H1 (cell line): Measurements from ENCODE around the gene GNG7. TPM values are rescaled to one million over a fixed set of nuclear protein-coding genes. Genes with fewer than 3 reads are reported as not detected.
A peak's percentile ranks its signal among the peaks of the same experiment; 100 is the strongest.

Experiments used
- CTCF ChIA-PET: fragments of 300-600 bp; sonication (Branson Sonifier 250); formaldehyde crosslinking; loops from one replicate; lab custom pipeline; 2021; ENCODE audit not compliant: partially characterized antibody; lab: Charles Lee
- POLR2A ChIA-PET: fragments of 300-600 bp; sonication (Branson Sonifier 250); formaldehyde crosslinking; loops from one replicate; lab custom pipeline; 2021; ENCODE audit warnings: inconsistent platforms; ENCODE audit not compliant: partially characterized antibody; lab: Charles Lee
- DNase-seq, 2 experiments: peaks; one replicate each; pipeline versions ENCODE4 v3.0.0 to v3.0.0-alpha.2; 2010 to 2022; ENCODE audit warnings: low spot score in 2 of 2, low read depth in 1 of 2, mixed read lengths in 1 of 2
- FAIRE-seq: peaks from 2 replicates; lab custom pipeline; 2011; peaks lifted over from hg19 to GRCh38; lab: Jason Lieb, UNC
- H2AFZ ChIP-seq: 2 replicates; pipeline ENCODE4 v1.8.1; 2012; ENCODE audit warnings: low read length, inconsistent platforms
- H2AK5ac ChIP-seq: 2 replicates; pipeline ENCODE4 v1.6.1; 2013; ENCODE audit warnings: low read depth, low read length
- H2BK120ac ChIP-seq: replicated peaks from 2 replicates; pipeline ENCODE3; 2013; ENCODE audit warnings: low read depth, low read length, inconsistent platforms
- H2BK12ac ChIP-seq: 2 replicates; pipeline ENCODE4 v1.6.1; 2013; ENCODE audit warnings: low read depth, low read length
- H2BK15ac ChIP-seq: 2 replicates; pipeline ENCODE4 v1.6.1; 2013; ENCODE audit warnings: low read length
- H2BK20ac ChIP-seq: 2 replicates; pipeline ENCODE4 v1.6.1; 2013; ENCODE audit warnings: low read length
- H2BK5ac ChIP-seq: 2 replicates; pipeline ENCODE4 v1.6.1; 2013; ENCODE audit warnings: low read depth, low read length
- H3K14ac ChIP-seq: 2 replicates; pipeline ENCODE4 v1.6.1; 2013; ENCODE audit warnings: inconsistent platforms; ENCODE audit not compliant: insufficient read length
- H3K18ac ChIP-seq: 2 replicates; pipeline ENCODE4 v1.6.1; 2013; ENCODE audit warnings: low read length; ENCODE audit errors: extremely low read depth
- H3K23ac ChIP-seq: 2 replicates; pipeline ENCODE4 v1.6.1; 2013; ENCODE audit warnings: inconsistent platforms; ENCODE audit not compliant: insufficient read length
- H3K23me2 ChIP-seq: 2 replicates; pipeline ENCODE4 v1.6.1; 2013; ENCODE audit warnings: low read depth, low read length
- H3K27ac ChIP-seq: 2 replicates; pipeline ENCODE4 v1.6.1; 2011; ENCODE audit warnings: low read depth, low read length, inconsistent platforms
- H3K27me3 ChIP-seq, 4 experiments: replicated peaks in 1 of 4; 1 replicate in 1 of 4; 2 replicates in 3 of 4; pipeline versions ENCODE4 v1.6.1 to v1.8.1; 2011 to 2013; ENCODE audit warnings: low read length in 3 of 4, mild to moderate bottlenecking in 3 of 4, inconsistent platforms in 2 of 4, mixed read lengths in 2 of 4, moderate library complexity in 1 of 4; ENCODE audit not compliant: control insufficient read depth in 3 of 4, insufficient read depth in 3 of 4; ENCODE audit errors: extremely low read depth in 1 of 4
- H3K36me3 ChIP-seq, 4 experiments: 2 replicates each; pipeline versions ENCODE4 v1.6.1 to v1.8.1; 2011 to 2013; ENCODE audit warnings: mild to moderate bottlenecking in 4 of 4, low read length in 3 of 4, moderate library complexity in 2 of 4, control low read depth in 1 of 4, inconsistent platforms in 1 of 4; ENCODE audit not compliant: insufficient read depth in 4 of 4, control insufficient read depth in 2 of 4
- H3K4ac ChIP-seq: replicated peaks from 2 replicates; pipeline ENCODE3; 2013; ENCODE audit warnings: low read length, low read depth, mixed read lengths, inconsistent platforms; ENCODE audit not compliant: insufficient read length
- H3K4me1 ChIP-seq, 4 experiments: replicated peaks in 1 of 4; 1 replicate in 1 of 4; 2 replicates in 3 of 4; pipeline versions ENCODE4 v1.6.1 to v1.8.1; 2011 to 2013; ENCODE audit warnings: low read length in 3 of 4, inconsistent platforms in 2 of 4, mixed read lengths in 1 of 4; ENCODE audit not compliant: insufficient read depth in 4 of 4, control insufficient read depth in 3 of 4
- H3K4me2 ChIP-seq, 2 experiments: 2 replicates each; pipeline versions ENCODE4 v1.6.1 to v1.8.1; 2011 to 2013; ENCODE audit warnings: low read depth in 2 of 2, low read length in 2 of 2, control low read depth in 1 of 2, inconsistent platforms in 1 of 2, mild to moderate bottlenecking in 1 of 2; ENCODE audit not compliant: insufficient read depth in 1 of 2
- H3K4me3 ChIP-seq, 4 experiments: fragments of 200-600, 300-600 bp in 1 of 4; sonication (generic), shearing (Covaris generic), sonication (Bioruptor Twin) in 1 of 4; 2 replicates each; pipeline versions ENCODE4 v1.5.1 to v1.8.1; 2011 to 2016; ENCODE audit warnings: low read length in 4 of 4, low read depth in 3 of 4, control low read depth in 2 of 4, inconsistent platforms in 2 of 4, mild to moderate bottlenecking in 2 of 4, mixed read lengths in 1 of 4, moderate library complexity in 1 of 4; ENCODE audit not compliant: insufficient read depth in 2 of 4; ENCODE audit errors: extremely low read depth in 1 of 4
- H3K56ac ChIP-seq: replicated peaks from 2 replicates; pipeline ENCODE3; 2013; ENCODE audit warnings: low read depth, mild to moderate bottlenecking, mixed read lengths, low read length, inconsistent platforms; ENCODE audit not compliant: insufficient read length
- H3K79me1 ChIP-seq: 2 replicates; pipeline ENCODE4 v1.6.1; 2013; ENCODE audit warnings: low read depth, low read length, control low read depth
- H3K79me2 ChIP-seq, 2 experiments: 2 replicates each; pipeline versions ENCODE4 v1.6.1 to v1.8.1; 2012 to 2013; ENCODE audit warnings: low read length in 2 of 2, mild to moderate bottlenecking in 2 of 2, inconsistent platforms in 1 of 2; ENCODE audit not compliant: insufficient read depth in 2 of 2, control insufficient read depth in 1 of 2
- H3K9ac ChIP-seq, 4 experiments: replicated peaks in 1 of 4; 1 replicate in 1 of 4; 2 replicates in 3 of 4; pipeline versions ENCODE4 v1.6.1 to v1.8.1; 2011 to 2013; ENCODE audit warnings: low read depth in 3 of 4, low read length in 3 of 4, control low read depth in 2 of 4, mild to moderate bottlenecking in 2 of 4, moderate library complexity in 2 of 4, inconsistent platforms in 1 of 4; ENCODE audit errors: extremely low read depth in 1 of 4
- H3K9me3 ChIP-seq, 2 experiments: 2 replicates each; pipeline versions ENCODE4 v1.6.1 to v1.8.1; 2012 to 2013; ENCODE audit warnings: mild to moderate bottlenecking in 2 of 2, moderate library complexity in 2 of 2, control low read depth in 1 of 2, inconsistent platforms in 1 of 2, low read depth in 1 of 2, low read length in 1 of 2, mixed read lengths in 1 of 2; ENCODE audit not compliant: insufficient read depth in 2 of 2
- H4K20me1 ChIP-seq, 2 experiments: replicated peaks in 1 of 2; 2 replicates each; pipeline versions ENCODE3 to v1.8.1; 2011 to 2013; ENCODE audit warnings: inconsistent platforms in 2 of 2, low read length in 2 of 2, mild to moderate bottlenecking in 1 of 2; ENCODE audit not compliant: insufficient read depth in 2 of 2, control insufficient read depth in 1 of 2
- H4K5ac ChIP-seq: 2 replicates; pipeline ENCODE4 v1.6.1; 2013; ENCODE audit warnings: low read length, low read depth, mixed read lengths, inconsistent platforms; ENCODE audit not compliant: insufficient read length
- H4K8ac ChIP-seq: 2 replicates; pipeline ENCODE4 v1.8.0; 2013; ENCODE audit warnings: mild to moderate bottlenecking, moderate library complexity, low read length, inconsistent platforms; ENCODE audit not compliant: insufficient read depth; ENCODE audit errors: extremely low read depth
- H4K91ac ChIP-seq: replicated peaks from 2 replicates; pipeline ENCODE3; 2013; ENCODE audit warnings: low read length, mixed read lengths, inconsistent platforms; ENCODE audit not compliant: insufficient read length
- ASH2L ChIP-seq: fragments of 200-600, 300-600 bp; sonication (generic); IDR thresholded peaks from one replicate; pipeline ENCODE4 v1.7.1; 2017; ENCODE audit warnings: low read length
- BCL11A ChIP-seq, 2 experiments: IDR thresholded peaks; one replicate each; pipeline ENCODE4 v1.6.1; 2011; ENCODE audit warnings: low read depth in 2 of 2, low read length in 2 of 2, mild to moderate bottlenecking in 2 of 2
- CBX8 ChIP-seq: fragments of 300-800, 300-1000 bp; sonication (generic); IDR thresholded peaks from 2 replicates; pipeline ENCODE4 v1.7.1; 2016; ENCODE audit warnings: low read depth, low read length, borderline replicate concordance
- CREB1 ChIP-seq: IDR thresholded peaks from 2 replicates; pipeline ENCODE4 v1.6.1; 2012; ENCODE audit warnings: inconsistent platforms
- E2F6 ChIP-seq: IDR thresholded peaks from 2 replicates; pipeline ENCODE4 v1.6.1; 2012; ENCODE audit warnings: inconsistent platforms
- HDAC2 ChIP-seq, 2 experiments: fragments of 300-600 bp in 1 of 2; sonication (generic) in 1 of 2; IDR thresholded peaks; 2 replicates each; pipeline ENCODE4 v1.6.1; 2011 to 2012; ENCODE audit warnings: low read depth in 2 of 2, low read length in 2 of 2, mild to moderate bottlenecking in 2 of 2, moderate library complexity in 2 of 2, borderline replicate concordance in 1 of 2, inconsistent platforms in 1 of 2
- KDM1A ChIP-seq: fragments of 200-600, 300-600 bp; sonication (generic); IDR thresholded peaks from 2 replicates; pipeline ENCODE4 v1.7.1; 2016; ENCODE audit warnings: mild to moderate bottlenecking, low read length, borderline replicate concordance
- MAX ChIP-seq: IDR thresholded peaks from 2 replicates; pipeline ENCODE4 v1.6.1; 2012; ENCODE audit warnings: inconsistent platforms
- NRF1 ChIP-seq: IDR thresholded peaks from 2 replicates; pipeline ENCODE4 v1.6.1; 2011; ENCODE audit warnings: mild to moderate bottlenecking, low read depth, low read length, improper control_type of control experiment
- POLR2A ChIP-seq, 2 experiments: IDR thresholded peaks; 1 replicate in 1 of 2; 2 replicates in 1 of 2; pipeline ENCODE4 v1.6.1; 2011; ENCODE audit warnings: low read depth in 2 of 2, low read length in 2 of 2, mild to moderate bottlenecking in 2 of 2; ENCODE audit errors: control extremely low read depth in 1 of 2
- RXRA ChIP-seq: IDR thresholded peaks from 2 replicates; pipeline ENCODE4 v1.6.1; 2011; ENCODE audit warnings: low read depth, mild to moderate bottlenecking, low read length, moderate library complexity; ENCODE audit not compliant: insufficient read depth
- SP1 ChIP-seq: IDR thresholded peaks from 2 replicates; pipeline ENCODE4 v1.6.1; 2011; ENCODE audit warnings: low read depth, low read length
- TAF1 ChIP-seq: IDR thresholded peaks from 2 replicates; pipeline ENCODE4 v1.6.1; 2011; ENCODE audit warnings: mild to moderate bottlenecking, low read depth, low read length
- ZNF274 ChIP-seq: IDR thresholded peaks from 2 replicates; pipeline ENCODE4 v1.7.0; 2012; ENCODE audit warnings: low read length, borderline replicate concordance; ENCODE audit errors: extremely low read depth
- whole genome bisulfite sequencing, 2 experiments: shearing (Covaris generic) in 1 of 2; methylation state at CpG; one replicate each; pipeline versions ENCODE4 v1.1.6 to v1.1.7; 2013 to 2015; ENCODE audit warnings: low lambda C conversion rate in 2 of 2, mixed read lengths in 2 of 2, inconsistent platforms in 1 of 2, low coverage in 1 of 2, missing lambda C conversion rate in 1 of 2; ENCODE audit not compliant: insufficient replicate concordance in 2 of 2, insufficient coverage in 1 of 2, insufficient read length in 1 of 2; ENCODE audit errors: extremely low coverage in 1 of 2, missing lambda C conversion rate in 1 of 2; 5-methylcytosine and 5-hydroxymethylcytosine counted together
- polyA plus RNA-seq, 7 experiments: library from polyadenylated mRNA; depleted of rRNA in 3 of 7; stranded (reverse) in 5 of 7; unstranded in 2 of 7; fragments of >200 nt in 5 of 7; fragments of 200-250 nt in 2 of 7; gene quantifications; 1 replicate in 5 of 7; 2 replicates in 1 of 7; 4 replicates in 1 of 7; pipeline versions ENCODE4 v1.2.1 to v1.2.3, GENCODE V29; 2011 to 2013; ENCODE audit warnings: missing spikeins in 2 of 7, mixed read lengths in 2 of 7
- total RNA-seq: library from RNA; stranded (reverse); fragmentation: NEBNext Ultra II Directional; extraction: Animal tissue kit (Norgen Biotek cat#: 25700); gene quantifications from 2 replicates; pipeline ENCODE4 v1.2.1, GENCODE V29; 2021

Gene GNG7
- total and polyA plus RNA-seq, 2 of the 8 experiments (the other 6 are each of a cell fraction or from before 2014, with no cell fraction given) = 2.8 to 7.8 TPM

- Histone ChIP-seq H3K79me1 (no peaks in the 10 kb centered on the region), H2BK12ac (no peak overlapping the region), H2BK120ac (no peak overlapping the region), H3K23ac (no peak overlapping the region), H3K14ac (no peak overlapping the region), H3K4me3 (no peak overlapping the region), H3K27ac (no peak overlapping the region), H4K5ac (no peak overlapping the region), H3K23me2 (0 out of 2 replicates have a peak, but pooled peaks cover 5% of the 10 kb centered on the region), H3K79me2 (peaks cover 0 to 2% of the 10 kb centered on the region in 2 experiments; a peak in 1 of 4 replicates), H3K9ac (no peak overlapping the region), H2BK20ac (no peak overlapping the region), H2AK5ac (no peak overlapping the region), H2BK15ac (no peak overlapping the region), H2BK5ac (no peak overlapping the region), H3K27me3 (no peaks in the 10 kb centered on the region), H4K8ac (no peak overlapping the region), H3K18ac (no peak overlapping the region), H2AFZ (no peak overlapping the region), H3K36me3 (peaks cover 3 to 16% (median 8%) of the 10 kb centered on the region in 4 experiments; a peak in 6 of 8 replicates), H3K4me1 (no peaks in the 10 kb centered on the region), H3K9me3 (no peaks in the 10 kb centered on the region), H4K20me1 (peaks cover 1 to 14% of the 10 kb centered on the region in 2 experiments), H3K4ac (no peak overlapping the region), H4K91ac (no peak overlapping the region), H3K56ac (no peak overlapping the region), H3K4me2 (peak overlapping the region in 1 of 2 experiments; percentile 24; a peak in 1 of 4 replicates)
- CTCF ChIA-PET = interaction anchor here (0.9 to 3.7 kb wide), 4 partner anchors 9 to 131 kb away, joined by 3 to 14 read pairs (median 13); no protein-coding TSS in a partner anchor
- WGBS, 2 experiments = 47% methylated on average over 13 of the region's 13 CpGs; no CpG with 5 or more reads in 1 of the 2 experiments
- DNase-seq (no peak), FAIRE-seq (no peak)
- POLR2A ChIA-PET = interaction anchor here (0.8 to 1.7 kb wide), 6 partner anchors 17 to 159 kb away, joined by 3 to 8 read pairs (median 4); no protein-coding TSS in a partner anchor
- no peak for TF ChIP-seq NRF1
- no peak for TF ChIP-seq MAX
- no peak for TF ChIP-seq SP1
- TF ChIP-seq E2F6 = no peak
- no peak for TF ChIP-seq POLR2A (IDR thresholded peaks at IDR 0.05; ENCODE audit: control extremely low read depth in 1 of 2, low read depth in 2 of 2, low read length in 2 of 2)
- TF ChIP-seq CBX8 = no peak
- TF ChIP-seq TAF1 = no peak
- no peak for TF ChIP-seq ASH2L
- TF ChIP-seq ZNF274 = no peak
- no peak for TF ChIP-seq KDM1A
- TF ChIP-seq HDAC2 (IDR thresholded peaks at IDR 0.05; ENCODE audit: borderline replicate concordance in 1 of 2, low read depth in 2 of 2, low read length in 2 of 2) = no peak
- no peak for TF ChIP-seq RXRA
- TF ChIP-seq CREB1 = no peak
- TF ChIP-seq BCL11A (IDR thresholded peaks at IDR 0.05; ENCODE audit: low read depth in 2 of 2, low read length in 2 of 2) = no peak
These were observed 37.8 kb upstream of the GNG7 start for GRCh38 chr19:2740314-2740656.
